ENCODE measurements around the gene PRKG2. TPM values are rescaled to one million over a fixed set of nuclear protein-coding genes. Genes with fewer than 3 reads are reported as not detected.
A peak's percentile ranks its signal among the peaks of the same experiment; 100 is the strongest.
"Not testable (repeated sequence)": the region's sequence is repeated elsewhere in the genome, so short reads cannot be mapped to it uniquely, and the experiment has no call there.

Gene PRKG2
- total and polyA plus RNA-seq, 2 donors: 0.84 to 3.0 TPM

DNA sequence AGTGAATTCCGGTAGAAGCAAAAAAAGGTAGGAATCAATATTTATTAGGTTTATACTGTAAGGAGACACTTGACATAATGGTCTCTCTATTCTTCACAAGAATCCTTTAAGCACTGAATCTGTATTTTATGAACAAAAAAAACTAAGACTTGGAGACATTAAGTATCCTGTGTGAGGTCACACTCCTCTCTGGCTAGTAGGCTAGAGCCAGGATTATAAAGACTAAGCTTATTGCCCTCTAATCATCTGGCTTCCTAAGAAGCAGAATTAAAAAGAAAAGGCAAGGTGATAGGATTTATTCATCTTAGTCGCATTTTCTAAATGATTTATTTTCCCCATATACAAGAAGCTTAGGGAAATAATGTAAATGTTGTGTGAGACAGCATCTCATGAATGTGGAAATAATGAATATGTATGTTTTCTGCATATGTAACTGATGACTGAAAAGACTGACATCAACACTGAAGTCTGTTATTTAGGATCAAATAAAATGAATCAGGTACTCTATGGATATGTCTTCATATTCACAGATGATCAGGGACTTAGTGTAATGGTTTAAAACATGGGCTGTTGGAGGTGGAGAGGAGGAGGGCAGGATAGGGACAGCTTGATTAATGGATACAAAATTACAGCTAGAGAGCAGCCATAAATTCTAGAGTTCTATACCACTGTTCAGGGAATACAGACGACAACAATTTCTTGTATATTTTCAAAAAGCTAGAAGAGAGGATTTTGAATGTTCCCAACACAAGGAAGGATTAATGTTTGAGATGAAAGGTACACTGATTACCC is 30.4 kb upstream of the PRKG2 start:
- DNase-seq (ENCODE audit: low read depth in 6 of 9, low spot score in 9 of 9): no peak
- WGBS: 92% methylated on average over 3 of the region's 3 CpGs
- no peaks in the 10 kb centered on the region for H3K4me1 ChIP-seq (ENCODE audit: control insufficient read depth in 2 of 2, insufficient read depth in 2 of 2, low read length in 2 of 2)
- H3K27me3 ChIP-seq (ENCODE audit: control insufficient read depth in 2 of 2, insufficient read depth in 1 of 2, low read length in 1 of 2): no peaks in the 10 kb centered on the region
- no peaks in the 10 kb centered on the region for H3K36me3 ChIP-seq (ENCODE audit: control insufficient read depth in 2 of 2, insufficient read depth in 2 of 2, low read length in 1 of 2)
- no peak overlapping the region for H3K27ac ChIP-seq (ENCODE audit: low read depth in 1 of 2, low read length in 1 of 2)
- no peak overlapping the region for H3K4me3 ChIP-seq (ENCODE audit: low read length in 2 of 2)
- no peaks in the 10 kb centered on the region for H3K9me3 ChIP-seq (ENCODE audit: control insufficient read depth in 2 of 2, insufficient read depth in 1 of 2, low read length in 1 of 2)

DNA sequence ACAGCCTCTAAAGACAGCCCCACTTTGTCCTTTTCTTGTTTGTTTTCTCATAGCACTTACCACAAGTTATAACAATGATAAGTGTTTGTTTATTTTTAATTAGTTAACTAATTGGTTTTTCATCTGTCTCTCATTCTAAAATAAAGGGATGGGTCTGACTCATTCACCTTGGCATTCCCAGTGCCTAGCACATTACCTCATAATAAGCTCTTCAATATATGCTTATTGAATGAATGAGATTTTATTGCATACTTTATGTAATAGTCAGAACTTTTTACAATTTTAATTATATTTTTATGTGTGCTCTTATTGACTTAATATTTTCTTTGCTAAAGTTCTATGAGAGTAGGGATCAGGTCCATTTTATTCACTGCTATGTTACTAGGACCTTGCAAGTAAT is 22.8 kb upstream of the PRKG2 start:
- no peak for DNase-seq (ENCODE audit: low read depth in 6 of 9, low spot score in 9 of 9)
- no peaks in the 10 kb centered on the region for H3K36me3 ChIP-seq (ENCODE audit: control insufficient read depth in 2 of 2, insufficient read depth in 2 of 2, low read length in 1 of 2)
- no peak overlapping the region for H3K4me3 ChIP-seq (ENCODE audit: low read length in 2 of 2)
- no peak overlapping the region for H3K27ac ChIP-seq (ENCODE audit: low read depth in 1 of 2, low read length in 1 of 2)
- H3K27me3 ChIP-seq (ENCODE audit: control insufficient read depth in 2 of 2, insufficient read depth in 1 of 2, low read length in 1 of 2): no peaks in the 10 kb centered on the region
- H3K9me3 ChIP-seq (ENCODE audit: control insufficient read depth in 2 of 2, insufficient read depth in 1 of 2, low read length in 1 of 2): no peaks in the 10 kb centered on the region
- no peaks in the 10 kb centered on the region for H3K4me1 ChIP-seq (ENCODE audit: control insufficient read depth in 2 of 2, insufficient read depth in 2 of 2, low read length in 2 of 2)

DNA sequence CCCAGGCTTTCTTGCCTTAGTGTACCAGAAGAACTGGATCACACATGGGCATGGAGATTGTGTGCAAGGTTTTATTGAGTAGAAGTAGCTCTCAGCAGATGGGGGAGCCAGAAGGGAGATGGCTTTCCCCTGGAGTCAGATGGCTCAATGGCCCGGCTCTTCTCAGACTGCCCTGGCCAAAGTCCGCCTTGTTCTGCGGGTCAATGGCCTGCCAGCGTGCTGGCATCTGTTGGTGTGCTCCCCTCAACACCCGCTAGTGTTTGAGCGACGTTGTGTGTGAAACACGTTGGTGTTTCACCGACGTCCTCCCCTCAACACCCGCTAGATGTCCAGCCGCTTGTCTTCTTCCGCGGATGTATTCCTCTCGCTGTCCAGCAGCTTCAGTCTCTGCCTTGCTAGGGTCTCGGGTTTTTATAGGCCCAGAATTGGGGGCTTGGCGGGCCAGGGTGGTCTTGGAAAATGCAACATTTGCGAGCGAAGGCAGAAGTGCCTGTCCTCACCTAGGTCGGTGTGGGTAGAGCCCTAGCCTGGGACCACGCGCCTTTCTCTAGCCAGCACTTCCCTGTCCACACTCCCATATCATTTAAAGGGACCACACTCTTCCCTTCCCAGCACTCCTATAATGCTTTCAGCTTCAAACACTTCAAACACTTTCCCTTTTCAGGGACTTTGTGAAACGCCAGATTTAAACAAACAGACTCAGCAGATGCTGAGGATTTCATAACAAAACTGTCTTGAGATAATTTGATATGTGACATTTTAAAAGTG is 21.1 kb upstream of the PRKG2 start:
- no peaks in the 10 kb centered on the region for H3K4me1 ChIP-seq (ENCODE audit: control insufficient read depth in 2 of 2, insufficient read depth in 2 of 2, low read length in 2 of 2)
- no peak for DNase-seq (ENCODE audit: low read depth in 6 of 9, low spot score in 9 of 9)
- WGBS: 96% methylated on average over 23 of the region's 23 CpGs
- no peak overlapping the region for H3K4me3 ChIP-seq (ENCODE audit: low read length in 2 of 2)
- H3K27ac ChIP-seq (ENCODE audit: low read depth in 1 of 2, low read length in 1 of 2): peak overlapping the region; percentile 25 to 37
- H3K9me3 ChIP-seq (ENCODE audit: control insufficient read depth in 2 of 2, insufficient read depth in 1 of 2, low read length in 1 of 2): peaks cover 1 to 5% of the 10 kb centered on the region in 2 donors
- no peaks in the 10 kb centered on the region for H3K36me3 ChIP-seq (ENCODE audit: control insufficient read depth in 2 of 2, insufficient read depth in 2 of 2, low read length in 1 of 2)
- H3K27me3 ChIP-seq (ENCODE audit: control insufficient read depth in 2 of 2, insufficient read depth in 1 of 2, low read length in 1 of 2): no peaks in the 10 kb centered on the region

DNA sequence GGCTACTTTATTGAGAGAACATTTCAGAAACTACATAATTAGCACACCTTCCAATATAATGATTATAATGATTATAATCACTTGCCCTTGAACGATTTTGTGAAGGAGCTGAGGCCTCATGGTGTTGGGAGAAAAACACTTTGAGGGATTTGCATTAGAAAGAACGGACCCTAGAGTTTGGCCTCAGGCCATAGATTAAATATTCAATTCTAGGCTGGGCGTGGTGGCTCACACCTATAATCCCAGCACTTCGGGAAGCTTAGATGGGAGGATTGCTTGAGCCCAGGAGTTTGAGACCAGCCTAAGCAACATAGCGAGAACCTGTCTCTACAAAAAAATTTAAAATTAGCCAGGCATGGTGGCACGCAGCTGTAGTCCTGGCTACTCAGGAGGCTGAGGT is 12.9 kb upstream of the PRKG2 start:
- Histone ChIP-seq H3K27ac (ENCODE audit: low read depth in 1 of 2, low read length in 1 of 2) (no peak overlapping the region), H3K27me3 (ENCODE audit: control insufficient read depth in 2 of 2, insufficient read depth in 1 of 2, low read length in 1 of 2) (no peaks in the 10 kb centered on the region), H3K4me3 (ENCODE audit: low read length in 2 of 2) (no peak overlapping the region), H3K36me3 (ENCODE audit: control insufficient read depth in 2 of 2, insufficient read depth in 2 of 2, low read length in 1 of 2) (no peaks in the 10 kb centered on the region), H3K9me3 (ENCODE audit: control insufficient read depth in 2 of 2, insufficient read depth in 1 of 2, low read length in 1 of 2) (peaks cover 1 to 8% of the 10 kb centered on the region in 2 donors), H3K4me1 (ENCODE audit: control insufficient read depth in 2 of 2, insufficient read depth in 2 of 2, low read length in 2 of 2) (no peaks in the 10 kb centered on the region)
- WGBS: 96% methylated on average over 6 of the region's 6 CpGs
- DNase-seq (ENCODE audit: low read depth in 6 of 9, low spot score in 9 of 9): no peak

DNA sequence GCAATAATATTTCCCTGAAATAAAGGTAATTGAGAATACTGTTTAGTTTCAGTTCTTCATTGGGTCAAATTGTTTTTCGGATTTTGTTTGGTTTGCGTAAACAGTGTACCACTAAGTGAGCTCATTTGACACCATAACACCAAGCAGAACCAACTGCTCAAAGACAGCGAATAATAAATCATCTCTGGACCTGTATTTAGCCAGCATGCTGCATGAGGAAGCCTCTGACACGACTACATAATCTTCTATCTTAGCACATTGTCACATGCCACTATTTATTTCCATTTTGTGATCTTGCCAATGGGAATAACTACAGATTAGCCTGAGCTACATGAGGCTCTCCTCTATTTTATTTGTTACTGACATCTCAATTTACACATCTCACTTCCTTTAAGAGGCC is 12.1 kb upstream of the PRKG2 start:
- Histone ChIP-seq H3K27me3 (ENCODE audit: control insufficient read depth in 2 of 2, insufficient read depth in 1 of 2, low read length in 1 of 2) (no peaks in the 10 kb centered on the region), H3K4me1 (ENCODE audit: control insufficient read depth in 2 of 2, insufficient read depth in 2 of 2, low read length in 2 of 2) (no peaks in the 10 kb centered on the region), H3K36me3 (ENCODE audit: control insufficient read depth in 2 of 2, insufficient read depth in 2 of 2, low read length in 1 of 2) (no peaks in the 10 kb centered on the region), H3K9me3 (ENCODE audit: control insufficient read depth in 2 of 2, insufficient read depth in 1 of 2, low read length in 1 of 2) (peaks cover 1 to 8% of the 10 kb centered on the region in 2 donors), H3K27ac (ENCODE audit: low read depth in 1 of 2, low read length in 1 of 2) (no peak overlapping the region), H3K4me3 (ENCODE audit: low read length in 2 of 2) (no peak overlapping the region)
- DNase-seq (ENCODE audit: low read depth in 6 of 9, low spot score in 9 of 9): no peak
- 74% methylated on average over 4 of the region's 4 CpGs for WGBS

DNA sequence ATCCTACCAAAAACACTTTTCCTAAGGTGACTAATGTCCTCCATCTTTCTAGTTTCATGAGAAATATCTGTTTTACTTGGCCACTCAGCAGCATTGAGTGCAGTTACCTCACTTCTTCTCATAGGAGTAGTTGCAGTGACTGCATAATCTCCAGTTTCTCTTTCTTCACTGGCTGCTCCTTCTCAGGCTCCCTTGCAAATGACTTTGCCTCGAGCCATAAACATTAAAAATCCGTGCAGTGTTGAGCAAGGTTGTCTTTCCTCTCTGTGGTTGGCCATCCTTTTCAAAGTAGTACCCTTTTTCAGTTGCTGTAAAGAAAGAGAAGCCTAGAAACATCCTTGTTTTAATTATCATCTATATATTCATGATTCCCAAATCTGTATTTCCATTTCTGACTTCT is 10.2 kb upstream of the PRKG2 start:
- Histone ChIP-seq H3K27me3 (ENCODE audit: control insufficient read depth in 2 of 2, insufficient read depth in 1 of 2, low read length in 1 of 2) (no peaks in the 10 kb centered on the region), H3K4me3 (ENCODE audit: low read length in 2 of 2) (no peak overlapping the region), H3K36me3 (ENCODE audit: control insufficient read depth in 2 of 2, insufficient read depth in 2 of 2, low read length in 1 of 2) (no peaks in the 10 kb centered on the region), H3K27ac (ENCODE audit: low read depth in 1 of 2, low read length in 1 of 2) (no peak overlapping the region), H3K9me3 (ENCODE audit: control insufficient read depth in 2 of 2, insufficient read depth in 1 of 2, low read length in 1 of 2) (no peaks in the 10 kb centered on the region), H3K4me1 (ENCODE audit: control insufficient read depth in 2 of 2, insufficient read depth in 2 of 2, low read length in 2 of 2) (no peaks in the 10 kb centered on the region)
- no peak for DNase-seq (ENCODE audit: low read depth in 6 of 9, low spot score in 9 of 9)
- 74% methylated on average over 2 of the region's 2 CpGs for WGBS

DNA sequence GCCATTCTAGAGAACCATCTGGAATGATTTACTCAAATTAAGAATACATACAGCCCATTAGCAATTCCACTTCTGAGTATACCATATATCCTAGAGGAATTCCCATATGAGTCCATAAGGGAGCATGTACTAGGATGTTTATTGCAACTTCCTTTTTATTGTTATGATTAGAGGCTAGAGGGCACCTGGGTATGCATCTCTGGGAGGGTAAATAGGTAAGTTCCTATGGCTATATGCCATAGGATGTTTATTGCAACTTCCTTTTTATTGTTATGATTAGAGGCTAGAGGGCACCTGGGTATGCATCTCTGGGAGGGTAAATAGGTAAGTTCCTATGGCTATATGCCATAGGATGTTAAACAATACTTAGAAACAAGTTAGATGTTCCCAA is 7.1 kb upstream of the PRKG2 start:
- not testable (repeated sequence) for H3K27ac ChIP-seq (ENCODE audit: low read depth in 1 of 2, low read length in 1 of 2); H3K27me3 ChIP-seq (ENCODE audit: control insufficient read depth in 2 of 2, insufficient read depth in 1 of 2, low read length in 1 of 2); DNase-seq (ENCODE audit: low read depth in 6 of 9, low spot score in 9 of 9); H3K36me3 ChIP-seq (ENCODE audit: control insufficient read depth in 2 of 2, insufficient read depth in 2 of 2, low read length in 1 of 2); H3K4me3 ChIP-seq (ENCODE audit: low read length in 2 of 2); H3K4me1 ChIP-seq (ENCODE audit: control insufficient read depth in 2 of 2, insufficient read depth in 2 of 2, low read length in 2 of 2); H3K9me3 ChIP-seq (ENCODE audit: control insufficient read depth in 2 of 2, insufficient read depth in 1 of 2, low read length in 1 of 2)

DNA sequence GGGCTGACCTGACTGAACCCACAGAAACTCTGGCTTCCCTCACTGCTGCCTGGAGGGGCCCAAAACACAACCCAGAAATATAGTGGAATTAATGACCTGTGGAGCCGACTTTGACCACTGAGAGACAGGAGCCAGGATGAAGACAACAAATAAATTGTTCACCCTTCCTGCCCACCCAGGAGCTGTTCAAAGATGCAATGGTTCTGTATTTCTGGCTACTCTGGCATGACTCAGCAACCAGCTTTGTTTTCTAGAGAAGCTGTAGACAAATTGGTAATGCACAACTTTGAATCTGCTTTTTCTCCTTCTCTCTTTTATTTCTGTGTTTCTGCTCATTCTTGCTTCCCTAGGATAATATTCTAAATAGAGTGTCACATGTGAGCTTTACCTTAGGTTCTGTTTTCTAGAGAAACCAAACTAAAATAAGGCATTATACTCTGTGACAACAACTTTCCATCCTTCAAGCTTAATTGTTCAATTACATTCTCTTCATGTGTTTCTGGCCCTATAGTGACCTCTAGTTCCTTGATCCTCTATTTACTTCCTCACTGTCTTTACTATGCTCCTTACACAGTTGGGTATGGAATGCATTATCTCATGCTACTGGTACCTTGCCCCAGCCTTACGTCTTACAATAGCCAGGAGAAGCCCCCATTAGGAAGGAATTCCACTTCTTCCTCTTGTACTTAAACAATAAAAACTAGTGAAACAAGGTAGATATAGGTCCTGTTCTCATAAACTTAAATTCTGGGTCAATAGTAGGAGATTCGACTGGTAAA is 6.5 kb upstream of the PRKG2 start:
- Histone ChIP-seq H3K4me1 (ENCODE audit: control insufficient read depth in 2 of 2, insufficient read depth in 2 of 2, low read length in 2 of 2) (no peaks in the 10 kb centered on the region), H3K9me3 (ENCODE audit: control insufficient read depth in 2 of 2, insufficient read depth in 1 of 2, low read length in 1 of 2) (no peaks in the 10 kb centered on the region), H3K4me3 (ENCODE audit: low read length in 2 of 2) (no peak overlapping the region), H3K27ac (ENCODE audit: low read depth in 1 of 2, low read length in 1 of 2) (no peak overlapping the region), H3K27me3 (ENCODE audit: control insufficient read depth in 2 of 2, insufficient read depth in 1 of 2, low read length in 1 of 2) (peaks cover 2 to 9% of the 10 kb centered on the region in 2 donors), H3K36me3 (ENCODE audit: control insufficient read depth in 2 of 2, insufficient read depth in 2 of 2, low read length in 1 of 2) (no peaks in the 10 kb centered on the region)
- WGBS: 76% methylated on average over 3 of the region's 3 CpGs
- DNase-seq (ENCODE audit: low read depth in 6 of 9, low spot score in 9 of 9): no peak

DNA sequence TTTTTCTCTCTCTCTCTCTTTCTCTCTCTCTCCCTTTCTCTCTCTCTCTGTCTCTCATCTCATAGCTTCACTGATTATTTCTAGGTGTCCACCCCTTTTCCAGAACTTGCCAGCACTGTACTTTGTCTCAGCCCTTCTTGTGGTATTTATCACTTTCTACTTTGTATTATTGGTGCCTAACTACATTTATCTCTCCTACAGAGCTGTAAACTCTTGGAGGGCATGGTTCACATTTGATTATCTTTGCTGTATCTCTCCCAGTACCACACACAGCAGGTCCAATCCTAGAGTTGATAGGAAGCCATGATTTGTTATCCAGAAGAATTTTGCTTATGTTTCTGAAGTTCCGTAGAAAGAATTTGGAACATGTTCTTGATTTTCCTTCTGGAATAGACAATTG is 5.2 kb upstream of the PRKG2 start:
- no peak overlapping the region for H3K27ac ChIP-seq (ENCODE audit: low read depth in 1 of 2, low read length in 1 of 2)
- H3K4me1 ChIP-seq (ENCODE audit: control insufficient read depth in 2 of 2, insufficient read depth in 2 of 2, low read length in 2 of 2): no peaks in the 10 kb centered on the region
- no peaks in the 10 kb centered on the region for H3K36me3 ChIP-seq (ENCODE audit: control insufficient read depth in 2 of 2, insufficient read depth in 2 of 2, low read length in 1 of 2)
- no peaks in the 10 kb centered on the region for H3K9me3 ChIP-seq (ENCODE audit: control insufficient read depth in 2 of 2, insufficient read depth in 1 of 2, low read length in 1 of 2)
- 100% methylated on average over 1 of the region's 1 CpG for WGBS
- no peak for DNase-seq (ENCODE audit: low read depth in 6 of 9, low spot score in 9 of 9)
- no peak overlapping the region for H3K4me3 ChIP-seq (ENCODE audit: low read length in 2 of 2)
- H3K27me3 ChIP-seq (ENCODE audit: control insufficient read depth in 2 of 2, insufficient read depth in 1 of 2, low read length in 1 of 2): peaks cover 7 to 19% of the 10 kb centered on the region in 2 donors
